Loucy (cell line): ENCODE results near the gene UBTF.

Experiments
- H2AFZ ChIP-seq: fragments of 200-600 bp; sonication (generic); 2 replicates; pipeline ENCODE4 v1.6.0; 2016; ENCODE audit warnings: antibody characterized with exemption, mild to moderate bottlenecking, low read length, moderate library complexity
- H3F3A ChIP-seq: fragments of 200-600 bp; 2 replicates; pipeline ENCODE4 v1.6.0; 2016; ENCODE audit warnings: antibody characterized with exemption, low read depth, mild to moderate bottlenecking
- H3K27me3 ChIP-seq: fragments of 200-600 bp; sonication (generic); 2 replicates; pipeline ENCODE4 v1.6.1; 2014; ENCODE audit warnings: low read length, mild to moderate bottlenecking; ENCODE audit not compliant: insufficient read depth, poor library complexity, severe bottlenecking
- H3K36me3 ChIP-seq: fragments of 200-600 bp; sonication (generic); 2 replicates; pipeline ENCODE4 v1.6.1; 2016; ENCODE audit warnings: low read length; ENCODE audit not compliant: insufficient read depth
- H3K4me1 ChIP-seq: fragments of 200-600 bp; sonication (generic); 2 replicates; pipeline ENCODE4 v1.5.1; 2014; ENCODE audit warnings: low read length, mild to moderate bottlenecking; ENCODE audit not compliant: insufficient read depth, poor library complexity, severe bottlenecking
- H3K4me2 ChIP-seq: fragments of 200-600 bp; sonication (generic); 2 replicates; pipeline ENCODE4 v1.6.0; 2014; ENCODE audit warnings: antibody characterized with exemption, low read length, low read depth, mild to moderate bottlenecking; ENCODE audit not compliant: poor library complexity, severe bottlenecking
- H3K4me3 ChIP-seq: fragments of 200-600 bp; sonication (generic); 2 replicates; pipeline ENCODE4 v1.5.1; 2014; ENCODE audit warnings: low read length, mild to moderate bottlenecking, mixed read lengths; ENCODE audit not compliant: poor library complexity, severe bottlenecking
- H3K79me2 ChIP-seq: fragments of 200-600 bp; sonication (generic); 2 replicates; pipeline ENCODE4 v1.6.1; 2014; ENCODE audit warnings: low read length; ENCODE audit not compliant: insufficient read depth
- H3K9ac ChIP-seq: fragments of 200-600 bp; sonication (generic); 2 replicates; pipeline ENCODE4 v1.6.0; 2014; ENCODE audit warnings: mild to moderate bottlenecking, low read depth, low read length, moderate library complexity; ENCODE audit not compliant: poor library complexity, severe bottlenecking
- H3K9me2 ChIP-seq: fragments of 200-600 bp; sonication (generic); replicated peaks from 2 replicates; pipeline ENCODE4 v1.6.1; 2016; ENCODE audit warnings: low read depth, low read length, mixed read lengths
- H3K9me3 ChIP-seq: fragments of 200-600 bp; sonication (generic); 2 replicates; pipeline ENCODE4 v1.6.1; 2014; ENCODE audit warnings: mild to moderate bottlenecking, antibody characterized with exemption, low read length, low read depth; ENCODE audit not compliant: insufficient read depth
- H4K20me1 ChIP-seq: fragments of 200-600 bp; sonication (generic); 2 replicates; pipeline ENCODE4 v1.6.0; 2014; ENCODE audit warnings: antibody characterized with exemption, low read length, mild to moderate bottlenecking; ENCODE audit not compliant: insufficient read depth, poor library complexity, severe bottlenecking
- EZH2phosphoT487 ChIP-seq: fragments of 200-600 bp; IDR thresholded peaks from 2 replicates; pipeline ENCODE4 v1.6.1; 2018; ENCODE audit warnings: antibody characterized with exemption, mild to moderate bottlenecking, moderate library complexity, borderline replicate concordance
- TF ChIP-seq, protein P1 (sequence below): fragments of 200-600 bp; sonication (generic); conservative IDR thresholded peaks from 2 replicates; pipeline ENCODE4 v1.5.1; 2014; ENCODE audit warnings: mild to moderate bottlenecking, antibody characterized with exemption, low read length

Gene UBTF

DNA sequence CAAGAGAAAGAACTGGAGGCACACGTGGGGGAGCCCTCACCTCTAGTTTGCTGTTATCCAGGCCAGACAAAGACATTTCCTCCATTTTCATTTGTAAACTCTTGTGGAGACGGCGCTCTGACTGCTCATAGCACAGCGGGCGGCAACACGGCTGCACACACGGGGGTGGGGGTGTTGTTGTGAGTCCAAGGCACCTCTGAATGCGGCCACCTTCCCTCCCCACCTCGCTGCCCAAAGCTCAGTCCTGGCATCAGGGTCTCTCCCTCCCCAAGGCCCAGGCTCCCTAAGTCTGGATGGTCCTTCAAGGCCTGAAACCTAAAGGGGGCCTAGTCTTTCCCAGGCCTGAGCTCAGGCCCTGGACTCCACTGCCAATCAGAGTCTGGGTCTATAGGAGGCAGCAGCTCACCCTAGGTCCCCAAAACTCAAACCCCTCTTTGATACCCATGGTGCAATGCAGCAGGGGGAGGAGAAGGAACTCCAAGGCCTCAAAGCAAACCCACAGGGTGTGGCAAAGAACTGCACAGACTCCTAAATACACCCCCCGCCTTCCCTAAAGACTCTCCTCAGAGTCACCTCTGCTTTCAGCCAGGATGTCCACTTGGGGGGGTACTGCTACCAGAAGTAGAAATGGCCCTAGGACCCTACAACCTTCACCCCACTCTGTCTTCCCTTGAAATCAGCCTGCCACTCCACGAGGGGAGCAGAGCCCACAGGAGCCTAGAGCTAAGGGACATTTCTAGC, 21.3 kb downstream of the UBTF start:
- Histone ChIP-seq H3K9me2 (no peaks in the 10 kb centered on the region), H4K20me1 (peaks cover 33% of the 10 kb centered on the region), H3F3A (no peaks in the 10 kb centered on the region; the same call in 1 of the 2 replicates), H3K4me2 (peak overlapping the region; percentile 80), H2AFZ (no peak overlapping the region), H3K27me3 (no peaks in the 10 kb centered on the region), H3K4me3 (peak overlapping the region; percentile 83), H3K79me2 (peaks cover 42% of the 10 kb centered on the region), H3K4me1 (peaks cover 23% of the 10 kb centered on the region), H3K9me3 (no peaks in the 10 kb centered on the region), H3K9ac (peak overlapping the region; percentile 89), H3K36me3 (peaks cover 28% of the 10 kb centered on the region; the same call in 1 of the 2 replicates)
- no peak for TF ChIP-seq EZH2phosphoT487
- TF ChIP-seq, protein P1, sequence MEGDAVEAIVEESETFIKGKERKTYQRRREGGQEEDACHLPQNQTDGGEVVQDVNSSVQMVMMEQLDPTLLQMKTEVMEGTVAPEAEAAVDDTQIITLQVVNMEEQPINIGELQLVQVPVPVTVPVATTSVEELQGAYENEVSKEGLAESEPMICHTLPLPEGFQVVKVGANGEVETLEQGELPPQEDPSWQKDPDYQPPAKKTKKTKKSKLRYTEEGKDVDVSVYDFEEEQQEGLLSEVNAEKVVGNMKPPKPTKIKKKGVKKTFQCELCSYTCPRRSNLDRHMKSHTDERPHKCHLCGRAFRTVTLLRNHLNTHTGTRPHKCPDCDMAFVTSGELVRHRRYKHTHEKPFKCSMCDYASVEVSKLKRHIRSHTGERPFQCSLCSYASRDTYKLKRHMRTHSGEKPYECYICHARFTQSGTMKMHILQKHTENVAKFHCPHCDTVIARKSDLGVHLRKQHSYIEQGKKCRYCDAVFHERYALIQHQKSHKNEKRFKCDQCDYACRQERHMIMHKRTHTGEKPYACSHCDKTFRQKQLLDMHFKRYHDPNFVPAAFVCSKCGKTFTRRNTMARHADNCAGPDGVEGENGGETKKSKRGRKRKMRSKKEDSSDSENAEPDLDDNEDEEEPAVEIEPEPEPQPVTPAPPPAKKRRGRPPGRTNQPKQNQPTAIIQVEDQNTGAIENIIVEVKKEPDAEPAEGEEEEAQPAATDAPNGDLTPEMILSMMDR: peak; percentile 45

DNA sequence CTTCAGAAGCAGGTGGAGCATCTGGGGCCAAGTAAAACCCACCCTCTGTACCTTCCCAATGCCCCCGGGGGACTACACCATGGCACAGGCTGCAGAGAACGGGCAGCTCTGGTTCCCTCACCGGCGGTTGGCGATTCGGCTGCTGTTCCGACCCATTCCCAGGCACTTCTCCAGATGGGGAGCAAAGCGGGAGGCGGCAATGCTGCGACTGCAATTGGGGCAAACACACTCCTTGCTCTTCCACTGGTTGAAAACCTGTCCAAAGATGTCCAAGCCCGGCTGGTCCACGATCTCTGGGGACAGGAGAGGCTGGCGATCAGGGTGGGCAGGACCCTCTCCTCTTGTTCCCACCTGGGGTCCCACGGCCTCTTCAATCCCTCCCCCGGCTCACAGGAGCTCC, 22.4 kb downstream of the UBTF start:
- TF ChIP-seq, protein P1: no peak
- TF ChIP-seq EZH2phosphoT487: no peak
- Histone ChIP-seq H3K4me1 (peaks cover 23% of the 10 kb centered on the region), H3K4me2 (peak overlapping the region; percentile 80), H3K9ac (peak overlapping the region; percentile 89), H3K27me3 (no peaks in the 10 kb centered on the region), H2AFZ (no peak overlapping the region), H3F3A (no peaks in the 10 kb centered on the region; the same call in 1 of the 2 replicates), H3K79me2 (peaks cover 42% of the 10 kb centered on the region), H3K9me2 (no peaks in the 10 kb centered on the region), H3K9me3 (no peaks in the 10 kb centered on the region), H3K4me3 (peak overlapping the region; percentile 83), H4K20me1 (peaks cover 33% of the 10 kb centered on the region), H3K36me3 (peaks cover 36% of the 10 kb centered on the region; the same call in 1 of the 2 replicates)

DNA sequence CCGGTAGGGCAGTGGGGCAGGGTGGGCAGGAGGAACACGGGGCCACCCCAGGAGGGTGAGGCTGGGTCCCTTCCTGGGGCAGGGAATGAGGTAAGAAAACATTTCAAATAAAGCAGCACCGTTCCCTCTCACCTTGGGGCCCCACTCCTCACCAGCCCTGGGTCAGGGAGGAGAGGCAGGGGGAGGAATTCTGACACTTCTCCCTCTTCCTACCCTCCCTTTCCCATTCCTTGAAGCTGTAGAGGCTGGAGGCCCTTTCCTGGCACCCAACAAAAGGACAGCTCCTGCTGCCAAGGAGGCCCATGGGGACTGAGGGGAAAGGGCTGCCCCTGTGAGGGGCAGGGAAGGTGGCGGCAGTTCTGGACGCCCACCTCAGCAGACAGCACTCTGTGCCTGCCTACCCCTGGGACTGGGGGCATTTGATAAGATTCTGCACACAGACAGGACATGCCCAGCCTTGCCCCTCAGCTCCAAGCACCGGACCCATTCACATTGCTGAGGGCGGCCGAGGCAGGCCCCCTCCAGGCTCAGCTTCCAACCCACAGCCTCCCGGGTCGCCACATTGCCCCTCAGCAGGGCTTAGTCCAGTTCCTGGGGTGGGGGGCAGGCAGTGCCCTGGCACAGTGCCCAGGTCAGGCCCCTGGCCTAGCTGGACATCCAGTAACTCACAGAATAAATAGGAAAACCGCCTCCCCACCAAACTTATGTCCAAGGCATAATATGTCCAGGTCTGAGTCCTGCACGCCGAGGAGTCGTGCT, 26.0 kb downstream of the UBTF start:
- Histone ChIP-seq H2AFZ (no peak overlapping the region), H3K27me3 (no peaks in the 10 kb centered on the region), H3K9ac (no peak overlapping the region), H4K20me1 (peaks cover 28% of the 10 kb centered on the region), H3K36me3 (peaks cover 36% of the 10 kb centered on the region; the same call in 1 of the 2 replicates), H3K9me3 (no peaks in the 10 kb centered on the region), H3K79me2 (peaks cover 44% of the 10 kb centered on the region), H3F3A (no peaks in the 10 kb centered on the region), H3K4me2 (no peak overlapping the region), H3K4me1 (peaks cover 16% of the 10 kb centered on the region), H3K4me3 (no peak overlapping the region), H3K9me2 (no peaks in the 10 kb centered on the region)
- TF ChIP-seq, protein P1: no peak
- no peak for TF ChIP-seq EZH2phosphoT487
